HEK293 (cell line): ENCODE measurements around the gene F2R.

ENCODE experiments used
- PATZ1 ChIP-seq: fragments of 450-650 bp; formaldehyde crosslinking; IDR thresholded peaks from 2 replicates; pipeline ENCODE4 v1.5.1; 2016; ENCODE audit warnings: missing biosample characterization, missing genetic modification characterization
- ZFP3 ChIP-seq: fragments of 450-650 bp; formaldehyde crosslinking; IDR thresholded peaks from 2 replicates; pipeline ENCODE4 v1.5.1; 2016; ENCODE audit warnings: low read depth, missing biosample characterization, missing genetic modification characterization
- ZNF423 ChIP-seq: fragments of 450-650 bp; formaldehyde crosslinking; IDR thresholded peaks from 2 replicates; pipeline ENCODE4 v1.5.1; 2016; ENCODE audit warnings: missing biosample characterization, missing genetic modification characterization
- TF ChIP-seq, protein P1 (sequence below): fragments of 450-650 bp; formaldehyde crosslinking; IDR thresholded peaks from 2 replicates; pipeline ENCODE4 v1.5.1; 2016; ENCODE audit warnings: missing biosample characterization, missing genetic modification characterization
- TF ChIP-seq, protein P2 (sequence below): fragments of 450-650 bp; formaldehyde crosslinking; IDR thresholded peaks from 2 replicates; pipeline ENCODE4 v1.5.1; 2016; ENCODE audit warnings: missing biosample characterization, missing genetic modification characterization
- TF ChIP-seq, protein P3 (sequence below): fragments of 450-650 bp; formaldehyde crosslinking; conservative IDR thresholded peaks from 2 replicates; pipeline ENCODE4 v1.5.1; 2016; ENCODE audit warnings: low read depth, missing biosample characterization, missing genetic modification characterization

DNA sequence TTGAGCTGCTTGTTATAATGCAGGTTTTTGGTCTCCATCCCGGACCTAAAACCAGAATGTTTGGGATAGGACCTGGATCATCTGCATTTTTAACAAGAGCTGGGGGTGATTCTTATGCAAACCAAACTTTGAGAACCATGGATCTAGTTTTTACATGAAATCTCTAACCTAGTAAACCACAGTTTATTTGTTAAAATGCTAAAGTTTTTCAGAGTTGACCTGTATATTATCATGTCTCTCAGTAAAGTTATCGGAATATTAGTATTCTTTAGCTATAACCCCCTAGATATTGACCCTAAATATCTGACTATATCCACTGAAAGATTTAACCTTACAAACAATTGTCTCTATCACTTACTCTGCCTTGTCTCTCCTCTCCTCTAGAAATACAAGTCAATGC lies 28.7 kb downstream of the F2R start:
- TF ChIP-seq ZFP3 = no peak
- TF ChIP-seq, protein P1, sequence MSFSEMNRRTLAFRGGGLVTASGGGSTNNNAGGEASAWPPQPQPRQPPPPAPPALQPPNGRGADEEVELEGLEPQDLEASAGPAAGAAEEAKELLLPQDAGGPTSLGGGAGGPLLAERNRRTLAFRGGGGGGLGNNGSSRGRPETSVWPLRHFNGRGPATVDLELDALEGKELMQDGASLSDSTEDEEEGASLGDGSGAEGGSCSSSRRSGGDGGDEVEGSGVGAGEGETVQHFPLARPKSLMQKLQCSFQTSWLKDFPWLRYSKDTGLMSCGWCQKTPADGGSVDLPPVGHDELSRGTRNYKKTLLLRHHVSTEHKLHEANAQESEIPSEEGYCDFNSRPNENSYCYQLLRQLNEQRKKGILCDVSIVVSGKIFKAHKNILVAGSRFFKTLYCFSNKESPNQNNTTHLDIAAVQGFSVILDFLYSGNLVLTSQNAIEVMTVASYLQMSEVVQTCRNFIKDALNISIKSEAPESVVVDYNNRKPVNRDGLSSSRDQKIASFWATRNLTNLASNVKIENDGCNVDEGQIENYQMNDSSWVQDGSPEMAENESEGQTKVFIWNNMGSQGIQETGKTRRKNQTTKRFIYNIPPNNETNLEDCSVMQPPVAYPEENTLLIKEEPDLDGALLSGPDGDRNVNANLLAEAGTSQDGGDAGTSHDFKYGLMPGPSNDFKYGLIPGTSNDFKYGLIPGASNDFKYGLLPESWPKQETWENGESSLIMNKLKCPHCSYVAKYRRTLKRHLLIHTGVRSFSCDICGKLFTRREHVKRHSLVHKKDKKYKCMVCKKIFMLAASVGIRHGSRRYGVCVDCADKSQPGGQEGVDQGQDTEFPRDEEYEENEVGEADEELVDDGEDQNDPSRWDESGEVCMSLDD (tag by site-specific recombination) = no peak
- no peak for TF ChIP-seq ZNF423 (tag by site-specific recombination)
- no peak for TF ChIP-seq PATZ1 (tag by site-specific recombination)
- TF ChIP-seq, protein P2, sequence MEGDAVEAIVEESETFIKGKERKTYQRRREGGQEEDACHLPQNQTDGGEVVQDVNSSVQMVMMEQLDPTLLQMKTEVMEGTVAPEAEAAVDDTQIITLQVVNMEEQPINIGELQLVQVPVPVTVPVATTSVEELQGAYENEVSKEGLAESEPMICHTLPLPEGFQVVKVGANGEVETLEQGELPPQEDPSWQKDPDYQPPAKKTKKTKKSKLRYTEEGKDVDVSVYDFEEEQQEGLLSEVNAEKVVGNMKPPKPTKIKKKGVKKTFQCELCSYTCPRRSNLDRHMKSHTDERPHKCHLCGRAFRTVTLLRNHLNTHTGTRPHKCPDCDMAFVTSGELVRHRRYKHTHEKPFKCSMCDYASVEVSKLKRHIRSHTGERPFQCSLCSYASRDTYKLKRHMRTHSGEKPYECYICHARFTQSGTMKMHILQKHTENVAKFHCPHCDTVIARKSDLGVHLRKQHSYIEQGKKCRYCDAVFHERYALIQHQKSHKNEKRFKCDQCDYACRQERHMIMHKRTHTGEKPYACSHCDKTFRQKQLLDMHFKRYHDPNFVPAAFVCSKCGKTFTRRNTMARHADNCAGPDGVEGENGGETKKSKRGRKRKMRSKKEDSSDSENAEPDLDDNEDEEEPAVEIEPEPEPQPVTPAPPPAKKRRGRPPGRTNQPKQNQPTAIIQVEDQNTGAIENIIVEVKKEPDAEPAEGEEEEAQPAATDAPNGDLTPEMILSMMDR (tag by site-specific recombination) = no peak
- TF ChIP-seq, protein P3, sequence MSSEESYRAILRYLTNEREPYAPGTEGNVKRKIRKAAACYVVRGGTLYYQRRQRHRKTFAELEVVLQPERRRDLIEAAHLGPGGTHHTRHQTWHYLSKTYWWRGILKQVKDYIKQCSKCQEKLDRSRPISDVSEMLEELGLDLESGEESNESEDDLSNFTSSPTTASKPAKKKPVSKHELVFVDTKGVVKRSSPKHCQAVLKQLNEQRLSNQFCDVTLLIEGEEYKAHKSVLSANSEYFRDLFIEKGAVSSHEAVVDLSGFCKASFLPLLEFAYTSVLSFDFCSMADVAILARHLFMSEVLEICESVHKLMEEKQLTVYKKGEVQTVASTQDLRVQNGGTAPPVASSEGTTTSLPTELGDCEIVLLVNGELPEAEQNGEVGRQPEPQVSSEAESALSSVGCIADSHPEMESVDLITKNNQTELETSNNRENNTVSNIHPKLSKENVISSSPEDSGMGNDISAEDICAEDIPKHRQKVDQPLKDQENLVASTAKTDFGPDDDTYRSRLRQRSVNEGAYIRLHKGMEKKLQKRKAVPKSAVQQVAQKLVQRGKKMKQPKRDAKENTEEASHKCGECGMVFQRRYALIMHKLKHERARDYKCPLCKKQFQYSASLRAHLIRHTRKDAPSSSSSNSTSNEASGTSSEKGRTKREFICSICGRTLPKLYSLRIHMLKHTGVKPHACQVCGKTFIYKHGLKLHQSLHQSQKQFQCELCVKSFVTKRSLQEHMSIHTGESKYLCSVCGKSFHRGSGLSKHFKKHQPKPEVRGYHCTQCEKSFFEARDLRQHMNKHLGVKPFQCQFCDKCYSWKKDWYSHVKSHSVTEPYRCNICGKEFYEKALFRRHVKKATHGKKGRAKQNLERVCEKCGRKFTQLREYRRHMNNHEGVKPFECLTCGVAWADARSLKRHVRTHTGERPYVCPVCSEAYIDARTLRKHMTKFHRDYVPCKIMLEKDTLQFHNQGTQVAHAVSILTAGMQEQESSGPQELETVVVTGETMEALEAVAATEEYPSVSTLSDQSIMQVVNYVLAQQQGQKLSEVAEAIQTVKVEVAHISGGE (tag by site-specific recombination) = no peak
